Neural cell (in vitro differentiated cells): ENCODE results near the gene PTPRN2. TPM values are rescaled to one million over a fixed set of nuclear protein-coding genes. Genes with fewer than 3 reads are reported as not detected.

Experiments
- H2AFZ ChIP-seq: fragments of 200-600, 300-800 bp; sonication (generic), shearing (Covaris generic); 2 replicates; pipeline ENCODE4 v1.6.0; 2014; ENCODE audit warnings: low read depth, mild to moderate bottlenecking, antibody characterized with exemption, low read length, moderate library complexity
- H3F3A ChIP-seq: fragments of 200-600 bp; shearing (Covaris generic); 2 replicates; pipeline ENCODE4 v1.6.1; 2016; ENCODE audit warnings: mild to moderate bottlenecking, moderate library complexity, mixed read lengths, antibody characterized with exemption, low read length; ENCODE audit not compliant: insufficient read depth, poor library complexity, severe bottlenecking
- H3K27ac ChIP-seq: fragments of 200-600, 300-800 bp; sonication (generic), shearing (Covaris generic); 2 replicates; pipeline ENCODE4 v1.5.1; 2014; ENCODE audit warnings: mild to moderate bottlenecking, low read length, moderate library complexity
- H3K27me3 ChIP-seq: fragments of 300-800, 200-600 bp; sonication (generic), shearing (Covaris generic); 2 replicates; pipeline ENCODE4 v1.6.0; 2014; ENCODE audit warnings: mild to moderate bottlenecking, low read depth, low read length, moderate library complexity; ENCODE audit not compliant: insufficient read depth
- H3K36me3 ChIP-seq: fragments of 300-800, 200-600 bp; sonication (generic), shearing (Covaris generic); 2 replicates; pipeline ENCODE4 v1.5.1; 2014; ENCODE audit warnings: mild to moderate bottlenecking, antibody characterized with exemption, low read length, moderate library complexity; ENCODE audit not compliant: insufficient read depth
- H3K4me2 ChIP-seq: fragments of 300-800, 200-600 bp; sonication (generic), shearing (Covaris generic); 2 replicates; pipeline ENCODE4 v1.6.0; 2014; ENCODE audit warnings: mild to moderate bottlenecking, low read length
- H3K4me3 ChIP-seq: fragments of 300-800, 200-600 bp; sonication (generic), shearing (Covaris generic); 2 replicates; pipeline ENCODE4 v1.5.1; 2014; ENCODE audit warnings: mild to moderate bottlenecking, low read length, moderate library complexity
- H3K79me2 ChIP-seq: fragments of 200-600 bp; shearing (Covaris generic); replicated peaks from 2 replicates; pipeline ENCODE4 v1.6.0; 2014; ENCODE audit warnings: mild to moderate bottlenecking, low read length, moderate library complexity; ENCODE audit not compliant: insufficient read depth
- H3K9ac ChIP-seq: fragments of 300-800, 200-600 bp; sonication (generic), shearing (Covaris generic); 2 replicates; pipeline ENCODE4 v1.6.1; 2016; ENCODE audit warnings: mild to moderate bottlenecking, low read length, mixed read lengths
- H3K9me2 ChIP-seq: fragments of 200-600 bp; shearing (Covaris generic); 2 replicates; pipeline ENCODE4 v1.6.1; 2016; ENCODE audit warnings: mild to moderate bottlenecking, low read length, mixed read lengths; ENCODE audit not compliant: insufficient read depth
- H3K9me3 ChIP-seq: fragments of 200-600, 300-800 bp; sonication (generic), shearing (Covaris generic); 2 replicates; pipeline ENCODE4 v1.6.1; 2016; ENCODE audit warnings: mild to moderate bottlenecking, mixed run types, low read length, moderate library complexity, mixed read lengths
- H4K20me1 ChIP-seq: fragments of 200-600 bp; shearing (Covaris generic); 2 replicates; pipeline ENCODE4 v1.6.1; 2016; ENCODE audit warnings: mild to moderate bottlenecking, mixed run types; ENCODE audit not compliant: insufficient read depth
- EP300 ChIP-seq: fragments of 450-650 bp; conservative IDR thresholded peaks from 2 replicates; pipeline ENCODE4 v1.6.1; 2014; ENCODE audit warnings: antibody characterized with exemption, mild to moderate bottlenecking, moderate library complexity; ENCODE audit not compliant: poor library complexity, severe bottlenecking
- EZH2 ChIP-seq: fragments of 200-600, 300-800 bp; shearing (Covaris generic), sonication (generic); IDR thresholded peaks from 2 replicates; pipeline ENCODE4 v1.6.1; 2014; ENCODE audit warnings: antibody characterized with exemption, low read length, borderline replicate concordance, mild to moderate bottlenecking; ENCODE audit not compliant: insufficient read depth, poor library complexity, severe bottlenecking
- MXI1 ChIP-seq: fragments of 450-650 bp; conservative IDR thresholded peaks from 2 replicates; pipeline ENCODE4 v1.6.1; 2014; ENCODE audit warnings: antibody characterized with exemption, mild to moderate bottlenecking; ENCODE audit not compliant: poor library complexity, severe bottlenecking
- POLR2AphosphoS5 ChIP-seq: IDR thresholded peaks from 2 replicates; pipeline ENCODE4 v1.6.1; 2012
- RAD21 ChIP-seq: fragments of 450-650 bp; conservative IDR thresholded peaks from 2 replicates; pipeline ENCODE4 v1.6.1; 2014; ENCODE audit warnings: antibody characterized with exemption, mild to moderate bottlenecking, moderate library complexity
- SMC3 ChIP-seq: fragments of 450-650 bp; conservative IDR thresholded peaks from 2 replicates; pipeline ENCODE4 v1.6.1; 2014; ENCODE audit warnings: antibody characterized with exemption, mild to moderate bottlenecking, moderate library complexity; ENCODE audit not compliant: poor library complexity
- TAF1 ChIP-seq: IDR thresholded peaks from 2 replicates; pipeline ENCODE4 v1.6.1; 2012; ENCODE audit warnings: low read depth
- polyA plus RNA-seq: library from polyadenylated mRNA; depleted of rRNA; stranded (reverse); fragments of >200 nt; gene quantifications from 2 replicates; pipeline ENCODE4 v1.2.3, GENCODE V29; 2014
- TF ChIP-seq, protein P1 (sequence below): fragments of 450-650 bp; IDR thresholded peaks from 2 replicates; pipeline ENCODE4 v1.5.1; 2014; ENCODE audit warnings: antibody characterized with exemption, mild to moderate bottlenecking, moderate library complexity; ENCODE audit not compliant: poor library complexity, severe bottlenecking
- TF ChIP-seq, protein P2 (sequence below): IDR thresholded peaks from 2 replicates; pipeline ENCODE4 v1.6.1; 2012; ENCODE audit warnings: borderline replicate concordance

Gene PTPRN2
- polyA plus RNA-seq, 1 donor from 2014 or later = 31.0 TPM

DNA sequence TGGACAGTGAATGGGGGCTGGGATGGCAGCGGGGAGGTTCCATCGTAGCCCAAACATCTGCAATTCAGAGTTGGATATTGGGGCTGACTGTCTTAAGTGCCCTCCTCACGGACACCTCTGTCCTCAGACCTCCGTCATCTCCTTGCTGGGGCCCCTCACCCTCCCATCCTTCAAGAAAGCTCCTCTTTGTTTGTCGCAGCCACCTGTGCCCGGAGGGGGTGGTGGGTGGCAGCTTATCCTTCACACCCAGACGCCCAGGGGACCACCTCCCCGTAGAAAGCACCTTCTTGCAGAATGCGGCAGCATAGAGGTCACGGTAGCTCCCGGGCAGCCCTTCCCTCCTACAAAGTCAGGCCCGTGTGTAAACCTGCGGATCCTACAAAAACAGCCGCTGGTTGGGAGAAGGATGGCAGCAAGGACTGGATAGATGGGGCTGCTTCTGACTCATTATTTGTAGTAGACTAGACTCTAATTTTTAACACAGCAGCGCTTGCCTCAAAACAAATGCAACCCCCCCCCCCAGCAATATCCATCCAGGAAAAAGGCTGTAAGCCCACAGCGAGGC is 1.3 kb upstream of the PTPRN2 start:
- Histone ChIP-seq H3K27me3 (peaks cover 20% of the 10 kb centered on the region), H3K36me3 (no peaks in the 10 kb centered on the region), H3K27ac (no peak overlapping the region), H3F3A (no peaks in the 10 kb centered on the region), H4K20me1 (no peaks in the 10 kb centered on the region), H3K9ac (no peak overlapping the region), H3K79me2 (peaks cover 3% of the 10 kb centered on the region), H3K9me2 (no peaks in the 10 kb centered on the region), H3K4me3 (peak overlapping the region; percentile 69), H3K4me2 (no peak overlapping the region), H3K9me3 (no peaks in the 10 kb centered on the region), H2AFZ (no peak overlapping the region)
- TF ChIP-seq MXI1 = no peak
- TF ChIP-seq SMC3 = no peak
- TF ChIP-seq EP300 = no peak
- no peak for TF ChIP-seq TAF1
- TF ChIP-seq, protein P1, sequence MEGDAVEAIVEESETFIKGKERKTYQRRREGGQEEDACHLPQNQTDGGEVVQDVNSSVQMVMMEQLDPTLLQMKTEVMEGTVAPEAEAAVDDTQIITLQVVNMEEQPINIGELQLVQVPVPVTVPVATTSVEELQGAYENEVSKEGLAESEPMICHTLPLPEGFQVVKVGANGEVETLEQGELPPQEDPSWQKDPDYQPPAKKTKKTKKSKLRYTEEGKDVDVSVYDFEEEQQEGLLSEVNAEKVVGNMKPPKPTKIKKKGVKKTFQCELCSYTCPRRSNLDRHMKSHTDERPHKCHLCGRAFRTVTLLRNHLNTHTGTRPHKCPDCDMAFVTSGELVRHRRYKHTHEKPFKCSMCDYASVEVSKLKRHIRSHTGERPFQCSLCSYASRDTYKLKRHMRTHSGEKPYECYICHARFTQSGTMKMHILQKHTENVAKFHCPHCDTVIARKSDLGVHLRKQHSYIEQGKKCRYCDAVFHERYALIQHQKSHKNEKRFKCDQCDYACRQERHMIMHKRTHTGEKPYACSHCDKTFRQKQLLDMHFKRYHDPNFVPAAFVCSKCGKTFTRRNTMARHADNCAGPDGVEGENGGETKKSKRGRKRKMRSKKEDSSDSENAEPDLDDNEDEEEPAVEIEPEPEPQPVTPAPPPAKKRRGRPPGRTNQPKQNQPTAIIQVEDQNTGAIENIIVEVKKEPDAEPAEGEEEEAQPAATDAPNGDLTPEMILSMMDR = no peak
- no peak for TF ChIP-seq POLR2AphosphoS5
- no peak for TF ChIP-seq EZH2
- TF ChIP-seq RAD21 = no peak
- TF ChIP-seq, protein P2, sequence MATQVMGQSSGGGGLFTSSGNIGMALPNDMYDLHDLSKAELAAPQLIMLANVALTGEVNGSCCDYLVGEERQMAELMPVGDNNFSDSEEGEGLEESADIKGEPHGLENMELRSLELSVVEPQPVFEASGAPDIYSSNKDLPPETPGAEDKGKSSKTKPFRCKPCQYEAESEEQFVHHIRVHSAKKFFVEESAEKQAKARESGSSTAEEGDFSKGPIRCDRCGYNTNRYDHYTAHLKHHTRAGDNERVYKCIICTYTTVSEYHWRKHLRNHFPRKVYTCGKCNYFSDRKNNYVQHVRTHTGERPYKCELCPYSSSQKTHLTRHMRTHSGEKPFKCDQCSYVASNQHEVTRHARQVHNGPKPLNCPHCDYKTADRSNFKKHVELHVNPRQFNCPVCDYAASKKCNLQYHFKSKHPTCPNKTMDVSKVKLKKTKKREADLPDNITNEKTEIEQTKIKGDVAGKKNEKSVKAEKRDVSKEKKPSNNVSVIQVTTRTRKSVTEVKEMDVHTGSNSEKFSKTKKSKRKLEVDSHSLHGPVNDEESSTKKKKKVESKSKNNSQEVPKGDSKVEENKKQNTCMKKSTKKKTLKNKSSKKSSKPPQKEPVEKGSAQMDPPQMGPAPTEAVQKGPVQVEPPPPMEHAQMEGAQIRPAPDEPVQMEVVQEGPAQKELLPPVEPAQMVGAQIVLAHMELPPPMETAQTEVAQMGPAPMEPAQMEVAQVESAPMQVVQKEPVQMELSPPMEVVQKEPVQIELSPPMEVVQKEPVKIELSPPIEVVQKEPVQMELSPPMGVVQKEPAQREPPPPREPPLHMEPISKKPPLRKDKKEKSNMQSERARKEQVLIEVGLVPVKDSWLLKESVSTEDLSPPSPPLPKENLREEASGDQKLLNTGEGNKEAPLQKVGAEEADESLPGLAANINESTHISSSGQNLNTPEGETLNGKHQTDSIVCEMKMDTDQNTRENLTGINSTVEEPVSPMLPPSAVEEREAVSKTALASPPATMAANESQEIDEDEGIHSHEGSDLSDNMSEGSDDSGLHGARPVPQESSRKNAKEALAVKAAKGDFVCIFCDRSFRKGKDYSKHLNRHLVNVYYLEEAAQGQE = no peak

DNA sequence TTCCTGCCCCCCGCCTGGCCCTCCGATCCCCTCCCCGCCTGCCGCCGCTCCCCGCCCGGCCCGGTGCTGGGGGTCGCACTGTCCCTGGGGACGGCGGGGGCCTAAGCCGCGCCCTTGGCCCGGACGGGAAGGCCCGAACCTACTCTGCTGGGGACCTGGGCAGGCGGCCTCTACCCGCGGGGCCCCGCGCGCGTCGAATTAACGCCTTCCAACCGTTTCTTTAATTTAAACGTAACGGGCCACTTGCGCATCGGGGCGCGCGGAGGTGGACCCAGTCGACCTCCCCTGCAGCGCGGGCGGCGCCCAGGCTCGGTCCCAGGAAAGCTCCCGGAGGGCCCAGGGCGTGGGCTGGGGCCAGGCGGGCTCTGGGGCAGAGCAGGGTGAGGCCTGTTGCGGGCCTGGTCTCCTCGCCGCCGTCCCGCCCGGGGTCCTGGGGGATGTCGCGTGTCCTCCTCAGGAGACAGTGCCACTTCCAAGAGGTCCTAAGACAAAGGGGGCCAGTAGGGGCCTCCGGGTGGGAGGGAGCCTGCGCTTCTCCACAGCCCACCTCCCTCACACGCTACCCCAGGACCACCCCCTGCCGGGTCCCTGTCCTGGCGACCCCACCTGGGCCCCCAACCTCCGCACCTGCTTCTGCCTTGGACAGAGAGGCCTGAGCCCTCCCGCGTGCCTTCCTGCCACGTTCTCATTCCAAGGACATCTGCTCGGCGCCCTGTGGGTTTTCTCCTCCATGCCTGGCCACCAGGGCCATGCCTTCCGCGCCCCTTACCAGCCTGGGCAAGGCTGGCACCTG is 658 bp upstream of the PTPRN2 start:
- TF ChIP-seq EZH2 = no peak
- TF ChIP-seq EP300 = no peak
- TF ChIP-seq, protein P2 = peak; percentile 10
- H3K27ac ChIP-seq = no peak overlapping the region
- H2AFZ ChIP-seq = peak overlapping the region; percentile 51
- H3K27me3 ChIP-seq = peaks cover 20% of the 10 kb centered on the region
- H3K79me2 ChIP-seq = peaks cover 3% of the 10 kb centered on the region
- peak overlapping the region; percentile 66 for H3K9ac ChIP-seq
- no peak overlapping the region for H3K4me2 ChIP-seq
- H3K9me2 ChIP-seq = no peaks in the 10 kb centered on the region
- no peaks in the 10 kb centered on the region for H3F3A ChIP-seq
- H3K9me3 ChIP-seq = no peaks in the 10 kb centered on the region
- no peaks in the 10 kb centered on the region for H4K20me1 ChIP-seq
- H3K36me3 ChIP-seq = no peaks in the 10 kb centered on the region
- H3K4me3 ChIP-seq = peak overlapping the region; percentile 69
